H9 (cell line): Measurements from ENCODE around the gene LMF2. TPM values are rescaled to one million over a fixed set of nuclear protein-coding genes. Genes with fewer than 3 reads are reported as not detected.
A peak's percentile ranks its signal among the peaks of the same experiment; 100 is the strongest.

ENCODE experiments used
- DNase-seq: peaks from one replicate; pipeline ENCODE4 v3.0.0-alpha.2; 2017
- H2AFZ ChIP-seq: one replicate; pipeline ENCODE4 v1.6.1; 2013; ENCODE audit warnings: mild to moderate bottlenecking, low read length, control low read depth, moderate library complexity
- H2AK5ac ChIP-seq: 2 replicates; pipeline ENCODE4 v1.6.1; 2013; ENCODE audit warnings: low read length, control low read depth, mixed read lengths; ENCODE audit not compliant: insufficient read length
- H2BK120ac ChIP-seq: one replicate; pipeline ENCODE4 v1.6.1; 2013; ENCODE audit warnings: low read depth, mild to moderate bottlenecking, low read length, control low read depth, inconsistent platforms; ENCODE audit not compliant: poor library complexity, severe bottlenecking
- H2BK12ac ChIP-seq: 2 replicates; pipeline ENCODE4 v1.6.1; 2013; ENCODE audit warnings: low read length, control low read depth, mixed read lengths, low read depth; ENCODE audit not compliant: insufficient read length
- H2BK15ac ChIP-seq: 2 replicates; pipeline ENCODE4 v1.6.1; 2013; ENCODE audit warnings: low read depth, low read length, control low read depth
- H2BK20ac ChIP-seq: one replicate; pipeline ENCODE4 v1.6.1; 2013; ENCODE audit warnings: low read depth, mild to moderate bottlenecking, low read length, control low read depth, inconsistent platforms; ENCODE audit not compliant: poor library complexity, severe bottlenecking
- H2BK5ac ChIP-seq: 2 replicates; pipeline ENCODE4 v1.6.1; 2013; ENCODE audit warnings: low read length, control low read depth, mixed read lengths; ENCODE audit not compliant: insufficient read length
- H3K14ac ChIP-seq: 2 replicates; pipeline ENCODE4 v1.6.1; 2013; ENCODE audit warnings: low read length, control low read depth; ENCODE audit not compliant: insufficient read depth
- H3K18ac ChIP-seq: 2 replicates; pipeline ENCODE4 v1.6.1; 2013; ENCODE audit warnings: low read depth, mild to moderate bottlenecking, mixed read lengths, low read length, control low read depth; ENCODE audit not compliant: insufficient read length
- H3K23ac ChIP-seq: 2 replicates; pipeline ENCODE4 v1.6.1; 2013; ENCODE audit warnings: low read length, control low read depth, mixed read lengths, low read depth; ENCODE audit not compliant: insufficient read length
- H3K23me2 ChIP-seq: 2 replicates; pipeline ENCODE4 v1.6.1; 2013; ENCODE audit warnings: low read depth, mild to moderate bottlenecking, mixed read lengths, low read length, control low read depth; ENCODE audit not compliant: insufficient read length, poor library complexity, severe bottlenecking
- H3K27ac ChIP-seq: 2 replicates; pipeline ENCODE4 v1.5.1; 2013; ENCODE audit warnings: low read length, control low read depth, mixed read lengths, low read depth; ENCODE audit not compliant: insufficient read length
- H3K27me3 ChIP-seq: 2 replicates; pipeline ENCODE4 v1.6.1; 2013; ENCODE audit warnings: low read length, control low read depth, inconsistent platforms; ENCODE audit not compliant: insufficient read depth
- H3K4ac ChIP-seq: 2 replicates; pipeline ENCODE4 v1.6.1; 2013; ENCODE audit warnings: low read depth, mild to moderate bottlenecking, control low read depth, inconsistent platforms, low read length, moderate library complexity
- H3K4me1 ChIP-seq: 2 replicates; pipeline ENCODE4 v1.6.1; 2013; ENCODE audit warnings: low read length, control low read depth, inconsistent platforms; ENCODE audit not compliant: insufficient read depth
- H3K4me2 ChIP-seq: 2 replicates; pipeline ENCODE4 v1.6.1; 2013; ENCODE audit warnings: low read length, control low read depth, mixed read lengths; ENCODE audit not compliant: insufficient read length, insufficient read depth
- H3K56ac ChIP-seq: 2 replicates; pipeline ENCODE4 v1.6.1; 2013; ENCODE audit warnings: low read depth, mild to moderate bottlenecking, mixed read lengths, low read length, control low read depth; ENCODE audit not compliant: insufficient read length
- H3K79me1 ChIP-seq: 2 replicates; pipeline ENCODE4 v1.6.1; 2013; ENCODE audit warnings: low read depth, mild to moderate bottlenecking, moderate library complexity, low read length, control low read depth, inconsistent platforms; ENCODE audit not compliant: insufficient read depth, poor library complexity, severe bottlenecking
- H3K79me2 ChIP-seq: 2 replicates; pipeline ENCODE4 v1.6.1; 2013; ENCODE audit warnings: low read length, control low read depth, inconsistent platforms; ENCODE audit not compliant: insufficient read depth
- H3K9ac ChIP-seq: 2 replicates; pipeline ENCODE4 v1.6.1; 2013; ENCODE audit warnings: low read length, control low read depth, mixed read lengths; ENCODE audit not compliant: insufficient read length; ENCODE audit errors: extremely low read depth
- H3K9me3 ChIP-seq: one replicate; pipeline ENCODE4 v1.6.1; 2013; ENCODE audit warnings: low read depth, low read length, inconsistent platforms; ENCODE audit not compliant: control insufficient read depth
- H3T11ph ChIP-seq: one replicate; pipeline ENCODE4 v1.6.1; 2013; ENCODE audit warnings: mild to moderate bottlenecking, low read length, control low read depth, inconsistent platforms
- H4K20me1 ChIP-seq: one replicate; pipeline ENCODE4 v1.6.1; 2013; ENCODE audit not compliant: control insufficient read depth, insufficient read length, insufficient read depth
- H4K5ac ChIP-seq: 2 replicates; pipeline ENCODE4 v1.6.1; 2013; ENCODE audit warnings: low read depth, mild to moderate bottlenecking, mixed read lengths, low read length, control low read depth; ENCODE audit not compliant: insufficient read length
- H4K8ac ChIP-seq: replicated peaks from 2 replicates; pipeline ENCODE4 v1.6.1; 2013; ENCODE audit warnings: low read length, control low read depth, mixed read lengths, low read depth; ENCODE audit not compliant: insufficient read length
- H4K91ac ChIP-seq: 2 replicates; pipeline ENCODE4 v1.6.1; 2013; ENCODE audit warnings: low read depth, mild to moderate bottlenecking, moderate library complexity, mixed read lengths, low read length, control low read depth; ENCODE audit not compliant: insufficient read length
- H3K27ac Mint-ChIP-seq, 3 experiments: 2 replicates in 2 of 3; 3 replicates in 1 of 3; pipeline ENCODE4 v1.8.0; 2020 to 2021; ENCODE audit warnings: mixed read lengths in 3 of 3, mild to moderate bottlenecking in 1 of 3, moderate library complexity in 1 of 3
- H3K27me3 Mint-ChIP-seq: 2 replicates; pipeline ENCODE4 v1.8.0; 2021; ENCODE audit warnings: low read depth, mild to moderate bottlenecking, moderate library complexity, mixed read lengths
- H3K36me3 Mint-ChIP-seq, 3 experiments: 2 replicates in 2 of 3; 3 replicates in 1 of 3; pipeline ENCODE4 v1.8.0; 2020 to 2021; ENCODE audit warnings: low read depth in 3 of 3, mixed read lengths in 3 of 3; ENCODE audit not compliant: insufficient read depth in 1 of 3
- H3K4me1 Mint-ChIP-seq, 2 experiments: 2 replicates each; pipeline ENCODE4 v1.8.0; 2020; ENCODE audit warnings: mixed read lengths in 2 of 2
- H3K4me3 Mint-ChIP-seq, 2 experiments: 2 replicates in 1 of 2; 3 replicates in 1 of 2; pipeline ENCODE4 v1.8.0; 2020 to 2021; ENCODE audit warnings: mild to moderate bottlenecking in 2 of 2, mixed read lengths in 2 of 2, moderate library complexity in 1 of 2
- H3K9me3 Mint-ChIP-seq, 2 experiments: 2 replicates in 1 of 2; 3 replicates in 1 of 2; pipeline ENCODE4 v1.8.0; 2020; ENCODE audit warnings: mild to moderate bottlenecking in 2 of 2, mixed read lengths in 2 of 2, moderate library complexity in 1 of 2
- CTCF ChIP-seq: fragments of 200-600 bp; sonication (generic); conservative IDR thresholded peaks from 3 replicates; pipeline ENCODE4 v1.8.0; 2021; ENCODE audit warnings: antibody characterized with exemption, mild to moderate bottlenecking
- WGBS: extraction: QIAGEN DNeasy Blood & Tissue Kit; methylation state at CpG from one replicate; pipeline ENCODE4 v1.1.7; 2013; ENCODE audit warnings: missing lambda C conversion rate, low lambda C conversion rate, mixed read lengths; ENCODE audit not compliant: insufficient read length; ENCODE audit errors: extremely low coverage; 5-methylcytosine and 5-hydroxymethylcytosine counted together
- total RNA-seq: library from RNA; stranded (reverse); gene quantifications from 2 replicates; pipeline ENCODE4 v1.2.1, GENCODE V29; 2021

The LMF2 gene
- total RNA-seq, 1 experiment from 2014 or later: 43.6 TPM

GRCh38 chr22:50481045-50481439 is 26.5 kb downstream of the LMF2 start:
- H3K4me3 Mint-ChIP-seq: peak overlapping the region; percentile 72 to 81
- no peak overlapping the region for H4K91ac ChIP-seq
- H3K4me1 Mint-ChIP-seq: peaks cover 10 to 11% of the 10 kb centered on the region in 2 experiments
- H3K4ac ChIP-seq: no peak overlapping the region
- H3K14ac ChIP-seq: peak overlapping the region; percentile 73
- H3K4me2 ChIP-seq: no peak overlapping the region
- no peak for TF ChIP-seq CTCF
- no peaks in the 10 kb centered on the region for H4K20me1 ChIP-seq
- no peak overlapping the region for H3K27ac Mint-ChIP-seq
- H3K9me3 ChIP-seq: no peaks in the 10 kb centered on the region
- H2AK5ac ChIP-seq: no peak overlapping the region
- H3K23ac ChIP-seq: no peak overlapping the region
- H3K9me3 Mint-ChIP-seq: no peaks in the 10 kb centered on the region
- no peaks in the 10 kb centered on the region for H3K79me2 ChIP-seq
- H3K27me3 ChIP-seq: peaks cover 9% of the 10 kb centered on the region; the same call in 1 of the 2 replicates
- peaks cover 0 to 2% (median 0%) of the 10 kb centered on the region in 3 experiments; a peak in 1 of 7 replicates for H3K36me3 Mint-ChIP-seq
- H3K56ac ChIP-seq: no peak overlapping the region
- H4K5ac ChIP-seq: no peak overlapping the region
- peaks cover 7% of the 10 kb centered on the region for H3K23me2 ChIP-seq
- H3K9ac ChIP-seq: no peak overlapping the region
- H2BK5ac ChIP-seq: no peak overlapping the region
- no peak overlapping the region for H3K27ac ChIP-seq
- DNase-seq: no peak
- H2BK12ac ChIP-seq: no peak overlapping the region
- H3K18ac ChIP-seq: peak overlapping the region; percentile 46
- H4K8ac ChIP-seq: no peak overlapping the region
- no peaks in the 10 kb centered on the region for H3K4me1 ChIP-seq
- no peak overlapping the region; the same call in 1 of the 2 replicates for H2BK15ac ChIP-seq
- no peaks in the 10 kb centered on the region for H3K79me1 ChIP-seq
- no peak overlapping the region for H2BK120ac ChIP-seq
- H3K27me3 Mint-ChIP-seq: peaks cover 36% of the 10 kb centered on the region
- H2AFZ ChIP-seq: no peak overlapping the region
- H2BK20ac ChIP-seq: no peak overlapping the region
- no CpG with 5 or more reads among the region's 45 CpGs for WGBS
- no peak overlapping the region for H3T11ph ChIP-seq
